ENCODE results near the gene QDPR. TPM values are rescaled to one million over a fixed set of nuclear protein-coding genes. Genes with fewer than 3 reads are reported as not detected.
A peak's percentile ranks its signal among the peaks of the same experiment; 100 is the strongest.
"Not testable (repeated sequence)": the region's sequence is repeated elsewhere in the genome, so short reads cannot be mapped to it uniquely, and the experiment has no call there.

Gene QDPR
- total RNA-seq, 2 experiments from 2014 or later: 24.6 to 25.8 TPM

DNA sequence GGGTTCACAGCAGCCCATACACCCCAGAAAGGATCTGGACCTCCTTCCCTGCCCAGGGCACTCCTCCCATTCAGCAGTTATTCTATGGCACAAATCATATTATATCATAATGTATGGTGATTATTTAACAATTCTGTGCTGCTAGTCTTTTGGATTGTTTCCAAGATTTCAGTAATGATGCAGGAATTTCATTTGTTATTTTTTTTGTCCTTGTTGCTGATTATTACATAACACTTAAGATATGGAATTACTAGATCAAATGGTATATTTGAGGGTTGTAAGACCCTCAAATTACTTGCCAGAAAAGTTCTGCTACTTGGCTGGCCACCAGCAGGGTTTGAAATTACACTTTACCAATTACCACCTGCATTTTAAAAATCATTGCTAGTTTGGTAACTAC is 36.4 kb downstream of the QDPR start:
- Mint-ChIP-seq H3K36me3 (no peaks in the 10 kb centered on the region), H3K4me3 (no peak overlapping the region), H3K4me1 (no peaks in the 10 kb centered on the region), H3K27ac (no peak overlapping the region), H3K27me3 (no peaks in the 10 kb centered on the region), H3K9me3 (ENCODE audit: low read depth) (no peaks in the 10 kb centered on the region)
- ATAC-seq (no peak), DNase-seq (no peak)
- CTCF ChIA-PET: no interaction called here

- Mint-ChIP-seq H3K4me1 (no peaks in the 10 kb centered on the region), H3K27ac (no peak overlapping the region), H3K27me3 (no peaks in the 10 kb centered on the region), H3K36me3 (no peaks in the 10 kb centered on the region), H3K9me3 (ENCODE audit: low read depth) (no peaks in the 10 kb centered on the region), H3K4me3 (no peak overlapping the region)
- DNase-seq: no peak
- no peak for ATAC-seq
- CTCF ChIA-PET: interaction anchor here (1.9 kb wide), 1 partner anchor 123 kb away, joined by 5 read pairs; no protein-coding TSS in a partner anchor
Measured at GRCh38 chr4:17469931-17470674, 41.8 kb downstream of the QDPR start.

GRCh38 chr4:17468619-17469221 is 43.2 kb downstream of the QDPR start:
- CTCF ChIA-PET: interaction anchor here (1.8 to 1.9 kb wide), 2 partner anchors 21 to 121 kb away, joined by 5 read pairs; no protein-coding TSS in a partner anchor
- Mint-ChIP-seq H3K27me3 (no peaks in the 10 kb centered on the region), H3K27ac (no peak overlapping the region), H3K4me3 (no peak overlapping the region), H3K36me3 (no peaks in the 10 kb centered on the region), H3K9me3 (ENCODE audit: low read depth) (no peaks in the 10 kb centered on the region), H3K4me1 (no peaks in the 10 kb centered on the region)
- ATAC-seq: no peak
- DNase-seq: no peak

DNA sequence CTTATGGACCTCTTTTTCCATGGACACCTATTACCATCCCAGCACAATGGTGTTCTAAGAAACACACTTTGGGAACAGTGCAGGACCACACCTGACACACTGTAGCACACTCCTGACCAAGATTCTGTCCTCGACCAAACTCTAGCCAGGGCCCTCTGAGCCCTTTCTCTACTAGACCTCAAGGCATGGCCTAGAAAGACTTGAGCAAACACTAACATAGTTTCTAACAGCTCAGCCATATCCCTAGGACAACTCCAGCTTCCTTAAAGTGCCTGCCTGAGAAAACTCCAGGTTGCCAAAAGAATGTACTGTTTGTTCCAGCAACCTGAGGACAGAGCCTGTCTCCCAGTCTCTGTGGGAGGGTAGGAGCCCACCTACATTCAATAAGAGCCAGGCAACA is 48.3 kb downstream of the QDPR start:
- Mint-ChIP-seq H3K4me1 (no peaks in the 10 kb centered on the region), H3K36me3 (no peaks in the 10 kb centered on the region), H3K4me3 (no peak overlapping the region)

GRCh38 chr4:17450269-17450804 is 61.6 kb downstream of the QDPR start:
- H3K27me3 Mint-ChIP-seq: peaks cover 9% of the 10 kb centered on the region
- no peak for ATAC-seq
- no peak overlapping the region for H3K27ac Mint-ChIP-seq
- peaks cover 2% of the 10 kb centered on the region for H3K9me3 Mint-ChIP-seq (ENCODE audit: low read depth)
- DNase-seq: no peak
- CTCF ChIA-PET: no interaction called here
- no peak overlapping the region for H3K4me3 Mint-ChIP-seq
- H3K36me3 Mint-ChIP-seq: no peaks in the 10 kb centered on the region
- H3K4me1 Mint-ChIP-seq: peaks cover 4% of the 10 kb centered on the region

More for the DNA sequence above, 48.3 kb downstream of the QDPR start:
- DNase-seq: no peak
- H3K9me3 Mint-ChIP-seq (ENCODE audit: low read depth): no peaks in the 10 kb centered on the region
- CTCF ChIA-PET: interaction anchor here (0.6 kb wide), 1 partner anchor 132 kb away, joined by 4 read pairs; no protein-coding TSS in a partner anchor
- no peak overlapping the region for H3K27ac Mint-ChIP-seq
- no peak for ATAC-seq
- no peaks in the 10 kb centered on the region for H3K27me3 Mint-ChIP-seq

- Mint-ChIP-seq H3K4me3 (no peak overlapping the region), H3K4me1 (peaks cover 4% of the 10 kb centered on the region), H3K27ac (no peak overlapping the region), H3K9me3 (ENCODE audit: low read depth) (peaks cover 2% of the 10 kb centered on the region), H3K27me3 (peaks cover 9% of the 10 kb centered on the region), H3K36me3 (no peaks in the 10 kb centered on the region)
- no peak for ATAC-seq
- CTCF ChIA-PET: interaction anchor here (0.8 to 3.5 kb wide), 5 partner anchors 9 to 532 kb away, joined by 3 to 32 read pairs (median 17); no protein-coding TSS in a partner anchor
- no peak for DNase-seq
Measured at GRCh38 chr4:17448689-17449088, 63.2 kb downstream of the QDPR start.

- Mint-ChIP-seq H3K36me3 (no peaks in the 10 kb centered on the region), H3K4me3 (no peak overlapping the region), H3K27ac (no peak overlapping the region), H3K4me1 (peaks cover 4% of the 10 kb centered on the region), H3K27me3 (peaks cover 9% of the 10 kb centered on the region), H3K9me3 (ENCODE audit: low read depth) (peaks cover 2% of the 10 kb centered on the region)
- ATAC-seq (peak; percentile 96), DNase-seq (peak; percentile 70)
- CTCF ChIA-PET: interaction anchor here (0.7 to 3.5 kb wide), 23 partner anchors 8 to 653 kb away, joined by 3 to 32 read pairs (median 4); no protein-coding TSS in a partner anchor
Measured at GRCh38 chr4:17447675-17448298, 64.1 kb downstream of the QDPR start.

GRCh38 chr4:17447056-17447455 is 64.8 kb downstream of the QDPR start:
- H3K27ac Mint-ChIP-seq: no peak overlapping the region
- H3K36me3 Mint-ChIP-seq: no peaks in the 10 kb centered on the region
- H3K4me1 Mint-ChIP-seq: peaks cover 4% of the 10 kb centered on the region
- no peaks in the 10 kb centered on the region for H3K9me3 Mint-ChIP-seq (ENCODE audit: low read depth)
- DNase-seq (no peak), ATAC-seq (no peak)
- no peak overlapping the region for H3K4me3 Mint-ChIP-seq
- peaks cover 9% of the 10 kb centered on the region for H3K27me3 Mint-ChIP-seq
- CTCF ChIA-PET: interaction anchor here (1.0 to 3.5 kb wide), 15 partner anchors 11 to 652 kb away, joined by 3 to 32 read pairs (median 5); no protein-coding TSS in a partner anchor

GRCh38 chr4:17442477-17442876 is 69.4 kb downstream of the QDPR start:
- CTCF ChIA-PET; H3K4me1 Mint-ChIP-seq; H3K9me3 Mint-ChIP-seq (ENCODE audit: low read depth); DNase-seq; H3K27ac Mint-ChIP-seq; H3K27me3 Mint-ChIP-seq; H3K4me3 Mint-ChIP-seq; H3K36me3 Mint-ChIP-seq; ATAC-seq: not testable (repeated sequence)

DNA sequence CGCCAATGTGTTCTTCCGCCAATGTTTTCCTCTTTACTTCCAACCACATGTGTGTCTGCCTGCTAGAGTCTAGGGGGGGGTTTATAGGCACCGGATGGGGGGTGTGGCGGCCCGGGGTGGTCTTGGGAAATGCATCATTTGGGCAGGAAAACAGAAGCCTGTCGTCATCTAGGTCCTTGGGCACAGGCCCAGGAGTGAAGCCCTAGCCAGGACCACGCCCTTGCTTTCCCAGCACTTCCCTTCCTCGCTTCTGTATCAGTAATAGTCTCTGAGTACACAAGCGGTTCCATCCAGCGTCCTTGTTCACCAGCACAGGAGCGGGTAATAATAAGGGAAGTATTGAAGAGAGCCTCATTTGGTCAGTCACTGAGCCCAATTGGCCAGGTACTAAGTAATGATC is 74.5 kb downstream of the QDPR start:
- Mint-ChIP-seq H3K27ac (no peak overlapping the region), H3K4me1 (no peaks in the 10 kb centered on the region), H3K27me3 (no peaks in the 10 kb centered on the region), H3K36me3 (no peaks in the 10 kb centered on the region), H3K9me3 (ENCODE audit: low read depth) (no peaks in the 10 kb centered on the region), H3K4me3 (no peak overlapping the region)
- ATAC-seq (no peak), DNase-seq (no peak)
- CTCF ChIA-PET: no interaction called here

DNA sequence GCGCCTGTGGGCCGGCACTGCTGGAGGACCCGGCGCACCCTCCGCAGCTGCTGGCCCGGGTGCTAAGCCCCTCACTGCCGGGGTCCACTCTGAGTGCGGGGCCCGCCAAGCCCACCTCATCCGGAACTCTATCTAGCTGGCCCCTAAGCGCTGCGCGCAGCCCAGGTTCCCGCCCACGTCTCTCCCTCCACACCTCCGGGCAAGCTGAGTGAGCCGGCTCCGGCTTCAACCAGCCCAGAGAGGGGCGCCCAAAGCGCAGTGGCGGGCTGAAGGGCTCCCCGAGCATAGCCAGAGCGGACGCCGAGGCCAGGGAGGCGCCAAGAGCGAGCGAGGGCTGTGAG is 75.2 kb downstream of the QDPR start:
- no peaks in the 10 kb centered on the region for H3K27me3 Mint-ChIP-seq
- H3K36me3 Mint-ChIP-seq: no peaks in the 10 kb centered on the region
- H3K9me3 Mint-ChIP-seq (ENCODE audit: low read depth): no peaks in the 10 kb centered on the region
- DNase-seq: no peak
- ATAC-seq: no peak
- no peak overlapping the region for H3K4me3 Mint-ChIP-seq
- H3K4me1 Mint-ChIP-seq: no peaks in the 10 kb centered on the region
- CTCF ChIA-PET: interaction anchor here (1.2 kb wide), 1 partner anchor 484 kb away, joined by 3 read pairs; no protein-coding TSS in a partner anchor
- no peak overlapping the region for H3K27ac Mint-ChIP-seq

Measured in activated CD8-positive, alpha-beta memory T cell treated with anti-CD3 and anti-CD28 coated beads, Interleukin-2, amount 10 ng/mL, durations not matched to agents 7 days and 5 days (primary cell).